Glutamatergic neuron (in vitro differentiated cells): ENCODE results near the gene OCIAD1. TPM values are rescaled to one million over a fixed set of nuclear protein-coding genes. Genes with fewer than 3 reads are reported as not detected.

Experiments
- DNase-seq: peaks from one replicate; pipeline ENCODE4 v3.0.0; 2022
- H3K27ac Mint-ChIP-seq: one replicate; pipeline ENCODE4 v1.8.0; 2020; ENCODE audit warnings: mild to moderate bottlenecking, mixed read lengths, inconsistent platforms; ENCODE audit not compliant: unreplicated experiment
- H3K27me3 Mint-ChIP-seq: one replicate; pipeline ENCODE4 v1.8.0; 2020; ENCODE audit warnings: mild to moderate bottlenecking, moderate library complexity, mixed read lengths, inconsistent platforms; ENCODE audit not compliant: unreplicated experiment
- H3K36me3 Mint-ChIP-seq: one replicate; pipeline ENCODE4 v1.8.0; 2020; ENCODE audit warnings: mild to moderate bottlenecking, mixed read lengths, inconsistent platforms; ENCODE audit not compliant: unreplicated experiment
- H3K4me1 Mint-ChIP-seq: one replicate; pipeline ENCODE4 v1.8.0; 2020; ENCODE audit warnings: mild to moderate bottlenecking, low read depth, mixed read lengths, inconsistent platforms; ENCODE audit not compliant: unreplicated experiment
- H3K4me3 Mint-ChIP-seq: one replicate; pipeline ENCODE4 v1.8.0; 2020; ENCODE audit warnings: mild to moderate bottlenecking, mixed read lengths, inconsistent platforms; ENCODE audit not compliant: unreplicated experiment
- H3K9me3 Mint-ChIP-seq: one replicate; pipeline ENCODE4 v1.8.0; 2020; ENCODE audit warnings: mild to moderate bottlenecking, moderate library complexity, mixed read lengths, inconsistent platforms; ENCODE audit not compliant: unreplicated experiment
- total RNA-seq: library from RNA; stranded (reverse); fragmentation: NEBNext Ultra II Directional; extraction: Animal tissue kit (Norgen Biotek cat#: 25700); gene quantifications from one replicate; pipeline ENCODE4 v1.2.1, GENCODE V29; 2021; ENCODE audit not compliant: unreplicated experiment
- TF ChIP-seq, protein P1 (sequence below): fragments of 200-600 bp; sonication (generic); IDR thresholded peaks from one replicate; pipeline ENCODE4 v1.5.0; 2021; ENCODE audit not compliant: partially characterized antibody, unreplicated experiment

Gene OCIAD1
- total RNA-seq, 1 donor from 2014 or later, result 163 TPM

DNA sequence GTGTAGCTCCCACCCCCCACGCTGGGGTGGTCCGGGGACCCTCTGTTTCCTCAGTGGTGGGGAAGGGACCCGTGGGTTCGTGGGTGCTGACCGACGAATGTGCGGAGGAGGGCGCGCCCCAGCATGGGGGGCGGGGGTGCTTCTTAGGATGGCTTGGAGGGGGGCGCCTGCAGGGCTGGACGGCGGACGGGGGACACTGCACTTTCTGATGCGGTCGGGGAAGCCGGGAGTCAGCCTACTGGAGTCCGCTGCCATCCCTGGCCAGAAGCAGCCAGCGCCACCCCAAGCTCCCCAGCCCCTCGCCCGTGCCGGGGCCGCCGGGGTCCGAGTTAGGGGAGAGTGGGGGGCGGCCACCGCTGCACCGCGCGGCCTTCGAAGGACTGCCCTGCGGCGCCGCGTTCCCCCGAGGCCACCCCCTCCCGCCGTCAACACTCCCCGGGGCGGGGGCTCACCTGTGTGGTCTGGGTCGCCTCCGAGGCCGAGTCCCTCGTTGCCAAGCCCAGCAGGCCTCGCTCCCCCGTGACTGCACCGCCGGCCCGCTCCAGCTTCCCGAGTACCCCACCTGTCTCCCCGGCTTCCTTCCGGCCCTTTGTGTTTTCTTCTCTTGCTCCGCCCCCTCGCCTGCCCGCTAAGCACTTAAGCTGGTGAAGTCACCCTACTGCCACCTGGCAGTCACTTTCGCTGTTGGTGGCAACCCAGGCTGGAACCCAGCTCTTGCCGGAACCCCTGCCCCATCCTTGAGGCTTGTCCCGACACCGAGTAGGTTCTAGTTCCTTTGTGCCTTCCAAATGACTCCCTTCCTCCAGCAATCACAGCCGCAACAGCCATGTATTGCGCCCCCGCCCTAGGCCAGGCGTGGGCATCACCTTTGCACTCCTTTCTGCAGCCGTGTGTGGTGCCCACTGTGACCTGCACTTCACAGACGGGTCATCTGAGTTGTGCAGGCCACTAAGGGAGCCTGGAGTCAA lies 75.6 kb downstream of the OCIAD1 start, which contains the start of gene OCIAD2:
Gene OCIAD2 (minus strand): TSS at position 569 of the 968 bp plus-strand sequence. CDS start 2,225 bp downstream, outside the sequence.
- peak within 1 kb of the TSS; percentile 91 for H3K27ac Mint-ChIP-seq
- peaks cover 3% of the 10 kb centered on the region for H3K4me1 Mint-ChIP-seq
- TF ChIP-seq, protein P1, sequence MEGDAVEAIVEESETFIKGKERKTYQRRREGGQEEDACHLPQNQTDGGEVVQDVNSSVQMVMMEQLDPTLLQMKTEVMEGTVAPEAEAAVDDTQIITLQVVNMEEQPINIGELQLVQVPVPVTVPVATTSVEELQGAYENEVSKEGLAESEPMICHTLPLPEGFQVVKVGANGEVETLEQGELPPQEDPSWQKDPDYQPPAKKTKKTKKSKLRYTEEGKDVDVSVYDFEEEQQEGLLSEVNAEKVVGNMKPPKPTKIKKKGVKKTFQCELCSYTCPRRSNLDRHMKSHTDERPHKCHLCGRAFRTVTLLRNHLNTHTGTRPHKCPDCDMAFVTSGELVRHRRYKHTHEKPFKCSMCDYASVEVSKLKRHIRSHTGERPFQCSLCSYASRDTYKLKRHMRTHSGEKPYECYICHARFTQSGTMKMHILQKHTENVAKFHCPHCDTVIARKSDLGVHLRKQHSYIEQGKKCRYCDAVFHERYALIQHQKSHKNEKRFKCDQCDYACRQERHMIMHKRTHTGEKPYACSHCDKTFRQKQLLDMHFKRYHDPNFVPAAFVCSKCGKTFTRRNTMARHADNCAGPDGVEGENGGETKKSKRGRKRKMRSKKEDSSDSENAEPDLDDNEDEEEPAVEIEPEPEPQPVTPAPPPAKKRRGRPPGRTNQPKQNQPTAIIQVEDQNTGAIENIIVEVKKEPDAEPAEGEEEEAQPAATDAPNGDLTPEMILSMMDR, result no peak
- peaks cover 8% of the 10 kb centered on the region for H3K27me3 Mint-ChIP-seq
- H3K36me3 Mint-ChIP-seq, result peaks cover 5% of the 10 kb centered on the region
- H3K9me3 Mint-ChIP-seq, result peaks cover 15% of the 10 kb centered on the region
- peak within 1 kb of the TSS; percentile 92 for H3K4me3 Mint-ChIP-seq
- DNase-seq, result peak; percentile 73

DNA sequence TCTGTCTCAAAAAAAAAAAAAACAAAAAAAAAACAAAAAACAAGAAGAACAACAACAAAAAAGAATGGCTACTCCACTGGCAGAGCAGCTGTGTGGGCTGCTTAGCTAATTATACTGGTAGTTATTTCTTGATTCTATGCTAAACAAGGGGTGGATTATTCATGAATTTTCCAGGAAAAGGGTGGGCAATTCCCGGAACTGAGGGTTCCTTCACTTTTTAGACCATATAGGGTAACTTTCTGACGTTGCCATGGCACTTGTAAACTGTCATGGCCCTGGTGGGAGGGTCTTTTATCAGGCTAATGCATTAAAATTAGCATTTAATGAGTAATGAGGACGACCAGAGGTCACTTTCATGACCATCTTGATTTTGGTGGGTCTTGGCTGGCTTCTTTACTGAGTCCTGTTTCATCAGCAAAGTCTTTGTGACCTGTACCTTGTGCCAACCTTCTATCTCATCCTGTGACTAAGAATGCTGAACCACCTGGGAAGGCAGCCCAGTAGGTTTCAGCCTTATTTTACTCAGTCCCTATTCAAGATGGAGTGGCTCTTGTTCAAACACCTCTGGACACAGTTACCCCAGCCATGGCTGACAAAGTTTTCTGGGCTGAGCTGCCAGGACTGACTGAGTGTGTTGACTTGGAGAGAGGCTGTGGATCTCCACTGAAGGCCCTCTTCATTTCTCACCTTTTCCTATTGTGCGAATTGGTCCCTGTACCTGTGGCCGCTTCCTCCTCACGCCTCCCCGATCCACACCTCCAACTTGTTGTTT lies 77.0 kb downstream of the OCIAD1 start:
- Mint-ChIP-seq H3K9me3 (peaks cover 13% of the 10 kb centered on the region), H3K36me3 (peaks cover 5% of the 10 kb centered on the region), H3K4me3 (no peak overlapping the region), H3K27ac (no peak overlapping the region), H3K4me1 (peaks cover 3% of the 10 kb centered on the region), H3K27me3 (peaks cover 8% of the 10 kb centered on the region)
- DNase-seq, result no peak
- TF ChIP-seq, protein P1, result no peak

DNA sequence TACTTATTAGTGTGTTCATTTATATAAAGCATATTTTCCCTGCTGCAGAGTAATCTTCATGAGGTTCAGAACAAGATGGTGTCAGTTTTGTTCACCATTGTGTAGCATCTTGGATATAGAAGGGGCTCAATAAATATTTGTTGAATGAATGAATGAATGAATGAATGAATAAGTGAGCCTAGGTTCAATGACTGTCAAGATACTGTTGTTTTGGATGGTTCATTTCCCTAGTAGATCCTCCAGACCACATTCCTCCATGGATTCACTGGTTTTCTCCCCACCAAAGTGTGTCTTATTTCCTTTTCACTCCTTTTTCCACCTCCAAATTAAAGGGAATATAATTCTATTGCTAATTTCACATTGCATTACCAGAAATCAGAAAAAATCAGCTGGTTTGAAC lies 77.8 kb downstream of the OCIAD1 start:
- H3K4me3 Mint-ChIP-seq, result no peak overlapping the region
- peaks cover 13% of the 10 kb centered on the region for H3K9me3 Mint-ChIP-seq
- H3K27ac Mint-ChIP-seq, result no peak overlapping the region
- peaks cover 8% of the 10 kb centered on the region for H3K27me3 Mint-ChIP-seq
- TF ChIP-seq, protein P1, result no peak
- peaks cover 3% of the 10 kb centered on the region for H3K4me1 Mint-ChIP-seq
- DNase-seq, result no peak
- peaks cover 5% of the 10 kb centered on the region for H3K36me3 Mint-ChIP-seq

DNA sequence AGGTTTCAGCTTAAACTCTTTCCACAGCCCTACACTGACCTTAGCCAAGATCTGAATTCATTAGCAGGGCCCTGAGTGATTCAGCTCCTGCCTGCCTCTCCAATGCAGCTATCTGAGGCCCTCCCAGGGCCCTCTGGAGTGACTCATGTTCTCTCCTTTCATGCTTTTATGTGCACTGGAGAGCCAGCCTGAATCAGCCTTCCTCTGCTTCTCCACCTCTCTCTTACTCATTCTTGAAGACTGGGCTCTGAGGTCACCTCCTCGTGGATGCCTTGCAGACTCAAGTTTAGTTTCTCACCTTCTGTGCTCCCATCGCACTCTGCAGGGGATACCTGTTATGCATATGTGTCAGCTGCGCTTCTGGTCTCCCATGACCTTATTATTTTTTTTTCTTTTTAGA lies 78.8 kb downstream of the OCIAD1 start:
- Mint-ChIP-seq H3K36me3 (peaks cover 5% of the 10 kb centered on the region), H3K27me3 (peaks cover 8% of the 10 kb centered on the region), H3K9me3 (peaks cover 12% of the 10 kb centered on the region), H3K4me1 (peaks cover 3% of the 10 kb centered on the region), H3K27ac (no peak overlapping the region), H3K4me3 (no peak overlapping the region)
- TF ChIP-seq, protein P1, result no peak
- no peak for DNase-seq
